Hepatocyte (in vitro differentiated cells): ENCODE measurements around the gene NR6A1. TPM values are rescaled to one million over a fixed set of nuclear protein-coding genes. Genes with fewer than 3 reads are reported as not detected.

Experiments
- DNase-seq: peaks from one replicate; pipeline ENCODE4 v3.0.0-alpha.2; 2016; ENCODE audit warnings: low spot score
- H2AFZ ChIP-seq: fragments of 200-600 bp; sonication (generic); 2 replicates; pipeline ENCODE4 v1.6.0; 2016; ENCODE audit warnings: antibody characterized with exemption, mild to moderate bottlenecking
- H3K27ac ChIP-seq: fragments of 200-600 bp; sonication (generic); 2 replicates; pipeline ENCODE4 v1.5.1; 2016; ENCODE audit warnings: mild to moderate bottlenecking
- H3K27me3 ChIP-seq: fragments of 200-600 bp; sonication (generic); 2 replicates; pipeline ENCODE4 v1.6.1; 2016
- H3K36me3 ChIP-seq: fragments of 200-600 bp; sonication (generic); replicated peaks from 2 replicates; pipeline ENCODE4 v1.5.1; 2016; ENCODE audit warnings: low read depth; ENCODE audit not compliant: insufficient read depth
- H3K4me1 ChIP-seq: fragments of 200-600 bp; sonication (generic); 2 replicates; pipeline ENCODE4 v1.5.1; 2016; ENCODE audit warnings: mild to moderate bottlenecking, moderate library complexity; ENCODE audit not compliant: insufficient read depth
- H3K4me2 ChIP-seq: fragments of 200-600 bp; sonication (generic); 2 replicates; pipeline ENCODE4 v1.6.0; 2016
- H3K4me3 ChIP-seq: fragments of 200-600 bp; sonication (generic); 2 replicates; pipeline ENCODE4 v1.5.1; 2016; ENCODE audit warnings: mild to moderate bottlenecking
- H3K79me2 ChIP-seq: fragments of 200-600 bp; sonication (generic); 2 replicates; pipeline ENCODE4 v1.6.0; 2017; ENCODE audit warnings: mild to moderate bottlenecking
- H3K9me2 ChIP-seq: fragments of 200-600 bp; sonication (generic); replicated peaks from 2 replicates; pipeline ENCODE4 v1.6.0; 2017; ENCODE audit warnings: mild to moderate bottlenecking; ENCODE audit not compliant: insufficient read depth
- H3K9me3 ChIP-seq: fragments of 200-600 bp; sonication (generic); 2 replicates; pipeline ENCODE4 v1.5.1; 2016; ENCODE audit warnings: low read depth, mild to moderate bottlenecking
- H4K20me1 ChIP-seq: fragments of 200-600 bp; sonication (generic); 2 replicates; pipeline ENCODE4 v1.6.0; 2016; ENCODE audit warnings: mild to moderate bottlenecking; ENCODE audit not compliant: insufficient read depth, poor library complexity, severe bottlenecking
- CTCF ChIP-seq: fragments of 200-600 bp; sonication (generic); IDR thresholded peaks from 2 replicates; pipeline ENCODE4 v1.5.1; 2016; ENCODE audit warnings: antibody characterized with exemption, mild to moderate bottlenecking; ENCODE audit not compliant: poor library complexity
- EZH2 ChIP-seq: fragments of 200-600 bp; sonication (generic); IDR thresholded peaks from 2 replicates; pipeline ENCODE4 v1.6.1; 2016; ENCODE audit warnings: antibody characterized with exemption, mild to moderate bottlenecking, borderline replicate concordance
- EZH2phosphoT487 ChIP-seq: fragments of 200-600 bp; sonication (generic); IDR thresholded peaks from one replicate; pipeline ENCODE4 v1.6.1; 2018; ENCODE audit warnings: antibody characterized with exemption, mild to moderate bottlenecking, low read depth, moderate library complexity; ENCODE audit not compliant: unreplicated experiment, severe bottlenecking
- WGBS: methylation state at CpG from one replicate; pipeline ENCODE4 v1.1.6; 2016; ENCODE audit warnings: low lambda C conversion rate; ENCODE audit errors: missing lambda C conversion rate; 5-methylcytosine and 5-hydroxymethylcytosine counted together
- polyA plus RNA-seq: library from polyadenylated mRNA; unstranded; fragments of >200 nt; fragmentation: Nextera tagmentation; extraction: Ambion mirVana; gene quantifications from 2 replicates; pipeline ENCODE4 v1.2.1, GENCODE V29; 2016
- total RNA-seq: library from RNA; depleted of rRNA; stranded (reverse); fragments of >200 nt; gene quantifications from 2 replicates; pipeline ENCODE4 v1.2.3, GENCODE V29; 2014

Gene NR6A1
- total and polyA plus RNA-seq, 2 experiments from 2014 or later, result 1.2 to 4.0 TPM

DNA sequence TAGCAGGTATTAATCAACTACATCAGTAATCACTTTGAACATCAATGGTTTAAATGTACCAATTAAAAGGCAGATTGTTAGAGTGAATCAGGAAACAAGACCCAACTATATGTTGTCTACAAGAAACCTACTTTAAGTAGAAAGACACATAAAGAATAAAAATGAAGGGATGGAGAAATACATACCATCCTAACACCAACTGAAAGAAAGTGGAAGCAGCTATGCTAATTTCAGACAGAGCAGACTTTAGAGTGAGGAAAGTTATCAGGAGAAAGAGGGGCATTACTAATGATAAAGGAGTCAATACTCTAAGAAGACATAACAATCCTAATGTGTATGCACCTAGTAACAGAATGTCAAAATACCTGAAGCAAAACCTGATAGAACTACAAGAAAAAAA, 125.8 kb downstream of the NR6A1 start:
- DNase-seq, result no peak
- H3K9me2 ChIP-seq, result no peaks in the 10 kb centered on the region
- no peaks in the 10 kb centered on the region for H3K36me3 ChIP-seq
- H3K4me3 ChIP-seq, result no peak overlapping the region
- H3K9me3 ChIP-seq, result no peaks in the 10 kb centered on the region
- no peaks in the 10 kb centered on the region for H3K4me1 ChIP-seq
- H3K27ac ChIP-seq, result no peak overlapping the region
- H3K27me3 ChIP-seq, result no peaks in the 10 kb centered on the region
- H4K20me1 ChIP-seq, result no peaks in the 10 kb centered on the region
- peaks cover 29% of the 10 kb centered on the region for H3K79me2 ChIP-seq
- H2AFZ ChIP-seq, result no peak overlapping the region
- no peak overlapping the region for H3K4me2 ChIP-seq
- TF ChIP-seq EZH2 (no peak), EZH2phosphoT487 (no peak), CTCF (no peak)

DNA sequence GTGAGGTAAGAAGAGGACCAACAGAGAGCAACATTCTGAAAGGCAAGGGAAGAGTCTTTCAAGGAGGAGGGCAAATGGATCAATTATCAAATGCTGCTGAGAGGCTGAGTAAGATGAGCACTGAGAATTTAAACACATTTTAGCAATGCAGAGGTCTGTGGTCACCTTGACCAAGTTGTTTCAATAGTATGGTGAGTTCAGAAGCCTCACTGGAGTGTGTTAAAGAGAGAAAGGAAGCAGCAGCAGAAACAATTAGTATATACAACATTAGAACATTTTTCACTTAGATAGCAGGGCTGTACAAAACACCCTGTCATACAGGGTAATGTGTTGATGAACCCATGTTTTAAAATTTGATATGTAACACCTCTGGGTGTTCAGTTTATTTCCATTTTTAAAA, 131.5 kb downstream of the NR6A1 start:
- no peaks in the 10 kb centered on the region for H3K36me3 ChIP-seq
- no peak overlapping the region for H3K4me2 ChIP-seq
- H3K4me3 ChIP-seq, result no peak overlapping the region
- no peaks in the 10 kb centered on the region for H3K27me3 ChIP-seq
- no peaks in the 10 kb centered on the region for H3K4me1 ChIP-seq
- H4K20me1 ChIP-seq, result no peaks in the 10 kb centered on the region
- TF ChIP-seq EZH2phosphoT487, result no peak
- TF ChIP-seq EZH2, result no peak
- no peak for TF ChIP-seq CTCF
- H2AFZ ChIP-seq, result no peak overlapping the region
- peaks cover 8% of the 10 kb centered on the region for H3K79me2 ChIP-seq
- no peak overlapping the region for H3K27ac ChIP-seq
- DNase-seq, result no peak
- H3K9me3 ChIP-seq, result no peaks in the 10 kb centered on the region
- H3K9me2 ChIP-seq, result no peaks in the 10 kb centered on the region

- WGBS, result 95% methylated on average over 5 of the region's 5 CpGs
- H3K9me3 ChIP-seq, result no peaks in the 10 kb centered on the region
- H3K36me3 ChIP-seq, result no peaks in the 10 kb centered on the region
- H2AFZ ChIP-seq, result no peak overlapping the region
- no peak overlapping the region for H3K4me3 ChIP-seq
- H3K27me3 ChIP-seq, result no peaks in the 10 kb centered on the region
- no peaks in the 10 kb centered on the region for H3K79me2 ChIP-seq
- H3K4me2 ChIP-seq, result no peak overlapping the region
- TF ChIP-seq EZH2 (no peak), CTCF (no peak), EZH2phosphoT487 (no peak)
- H3K4me1 ChIP-seq, result no peaks in the 10 kb centered on the region
- no peaks in the 10 kb centered on the region for H3K9me2 ChIP-seq
- no peak for DNase-seq
- no peak overlapping the region for H3K27ac ChIP-seq
- no peaks in the 10 kb centered on the region for H4K20me1 ChIP-seq
These were observed 135.8 kb downstream of the NR6A1 start for GRCh38 chr9:124635285-124635684.

- Histone ChIP-seq H3K27ac (no peak overlapping the region), H3K4me3 (no peak overlapping the region), H3K9me3 (no peaks in the 10 kb centered on the region), H4K20me1 (no peaks in the 10 kb centered on the region), H2AFZ (no peak overlapping the region), H3K4me2 (no peak overlapping the region), H3K4me1 (no peaks in the 10 kb centered on the region), H3K27me3 (no peaks in the 10 kb centered on the region), H3K36me3 (no peaks in the 10 kb centered on the region), H3K9me2 (no peaks in the 10 kb centered on the region), H3K79me2 (no peaks in the 10 kb centered on the region)
- no peak for DNase-seq
- TF ChIP-seq EZH2phosphoT487 (no peak), CTCF (no peak), EZH2 (no peak)
- WGBS, result 70% methylated on average over 5 of the region's 5 CpGs
These were observed 139.0 kb downstream of the NR6A1 start for GRCh38 chr9:124632077-124632621.
